GM12801 (cell line): ENCODE results near the gene TTR.

Source experiments
- CTCF ChIP-seq: IDR thresholded peaks from one replicate; pipeline ENCODE4 v1.5.1; 2011; ENCODE audit warnings: control low read depth; ENCODE audit not compliant: insufficient read length; ENCODE audit errors: extremely low read depth

The TTR gene

GRCh38 chr18:31617031-31617717 lies 25.5 kb downstream of the TTR start:
- TF ChIP-seq CTCF = no peak

- TF ChIP-seq CTCF = no peak
These were observed 27.1 kb downstream of the TTR start for GRCh38 chr18:31618801-31619200.

- TF ChIP-seq CTCF = no peak
These were observed 27.6 kb downstream of the TTR start for GRCh38 chr18:31619291-31619690.

- no peak for TF ChIP-seq CTCF
These were observed 33.4 kb downstream of the TTR start for GRCh38 chr18:31624892-31625640.

- TF ChIP-seq CTCF = no peak
These were observed 34.7 kb downstream of the TTR start for GRCh38 chr18:31626409-31626808.

GRCh38 chr18:31630549-31630948 lies 38.9 kb downstream of the TTR start:
- no peak for TF ChIP-seq CTCF

- TF ChIP-seq CTCF = no peak
These were observed 39.8 kb downstream of the TTR start for GRCh38 chr18:31631526-31631925.
